ENCODE measurements around the gene GMDS.

Gene GMDS

GRCh38 chr6:1724616-1725015, 520.8 kb downstream of the GMDS start:
- no peak for DNase-seq

- DNase-seq, result peak; percentile 69
These were observed 521.3 kb downstream of the GMDS start for GRCh38 chr6:1724124-1724523.

- no peak for DNase-seq
These were observed 522.6 kb downstream of the GMDS start for GRCh38 chr6:1722801-1723200.

GRCh38 chr6:1720620-1721322, 524.6 kb downstream of the GMDS start:
- DNase-seq, result no peak

- DNase-seq, result no peak
These were observed 525.5 kb downstream of the GMDS start for GRCh38 chr6:1719922-1720321.

- DNase-seq, result no peak
These were observed 528.5 kb downstream of the GMDS start for GRCh38 chr6:1716868-1717267.

GRCh38 chr6:1716396-1716795, 529.0 kb downstream of the GMDS start:
- no peak for DNase-seq

- DNase-seq, result no peak
These were observed 530.1 kb downstream of the GMDS start for GRCh38 chr6:1715336-1715735.

GRCh38 chr6:1714654-1715053, 530.8 kb downstream of the GMDS start:
- DNase-seq, result no peak

GRCh38 chr6:1713016-1713600, 532.3 kb downstream of the GMDS start:
- DNase-seq, result no peak

GRCh38 chr6:1712451-1712850, 533.0 kb downstream of the GMDS start:
- DNase-seq, result no peak

GRCh38 chr6:1711136-1711535, 534.3 kb downstream of the GMDS start:
- no peak for DNase-seq

GRCh38 chr6:1709234-1709641, 536.2 kb downstream of the GMDS start:
- DNase-seq, result no peak

GRCh38 chr6:1708820-1709219, 536.6 kb downstream of the GMDS start:
- no peak for DNase-seq

GRCh38 chr6:1708122-1708521, 537.3 kb downstream of the GMDS start:
- no peak for DNase-seq

- DNase-seq, result no peak
These were observed 539.8 kb downstream of the GMDS start for GRCh38 chr6:1705630-1706029.

GRCh38 chr6:1705183-1705582, 540.2 kb downstream of the GMDS start:
- DNase-seq, result no peak

GRCh38 chr6:1704711-1705110, 540.7 kb downstream of the GMDS start:
- no peak for DNase-seq

- DNase-seq, result no peak
These were observed 541.5 kb downstream of the GMDS start for GRCh38 chr6:1703923-1704322.

GRCh38 chr6:1703091-1703855, 542.1 kb downstream of the GMDS start:
- DNase-seq, result no peak

- no peak for DNase-seq
These were observed 542.8 kb downstream of the GMDS start for GRCh38 chr6:1702580-1703051.

GRCh38 chr6:1701668-1702353, 543.6 kb downstream of the GMDS start:
- no peak for DNase-seq

- DNase-seq, result no peak
These were observed 545.0 kb downstream of the GMDS start for GRCh38 chr6:1700278-1700967.
